SK-N-SH (cell line): ENCODE measurements around the gene ZNF682. TPM values are rescaled to one million over a fixed set of nuclear protein-coding genes. Genes with fewer than 3 reads are reported as not detected.

Source experiments
- CTCF ChIA-PET: fragments of 300-600, 350-600 bp; formaldehyde crosslinking; extraction: SDS; loops from one replicate; lab custom pipeline; 2021; lab: Yijun Ruan, JAX
- POLR2A ChIA-PET: fragments of 350-600 bp; sonication (Branson Sonifier 250); formaldehyde crosslinking; extraction: SDS; loops from one replicate; lab custom pipeline; 2020; ENCODE audit warnings: antibody characterized with exemption, inconsistent platforms; lab: Yijun Ruan, JAX
- DNase-seq: peaks from one replicate; pipeline ENCODE4 v3.0.0; 2012
- H2AFZ ChIP-seq: fragments of 200-600 bp; sonication (generic); 2 replicates; pipeline ENCODE4 v1.8.1; 2016; ENCODE audit warnings: antibody characterized with exemption, mild to moderate bottlenecking, low read depth
- H3F3A ChIP-seq: fragments of 200-600 bp; sonication (generic); replicated peaks from 2 replicates; pipeline ENCODE3; 2016; ENCODE audit warnings: antibody characterized with exemption, mild to moderate bottlenecking; ENCODE audit not compliant: insufficient read depth
- H3K27ac ChIP-seq, 2 experiments: fragments of 200-500 bp in 1 of 2; fragments of 200-600 bp in 1 of 2; sonication (Bioruptor generic) in 1 of 2; sonication (generic), shearing (Covaris generic) in 1 of 2; 2 replicates each; pipeline versions ENCODE4 v1.5.1 to v1.6.1; 2014 to 2016; ENCODE audit warnings: low read depth in 2 of 2, inconsistent platforms in 1 of 2, low read length in 1 of 2, mild to moderate bottlenecking in 1 of 2, mixed read lengths in 1 of 2
- H3K27me3 ChIP-seq: fragments of 200-600 bp; sonication (generic), shearing (Covaris generic); 2 replicates; pipeline ENCODE4 v1.6.1; 2016; ENCODE audit warnings: mixed run types; ENCODE audit not compliant: insufficient read depth
- H3K36me3 ChIP-seq, 2 experiments: fragments of 200-500 bp in 1 of 2; fragments of 200-600 bp in 1 of 2; sonication (Bioruptor generic) in 1 of 2; sonication (generic) in 1 of 2; replicated peaks in 1 of 2; 2 replicates each; pipeline versions ENCODE3 to v1.5.1; 2014 to 2016; ENCODE audit warnings: low read length in 1 of 2, mild to moderate bottlenecking in 1 of 2; ENCODE audit not compliant: insufficient read depth in 2 of 2, control insufficient read depth in 1 of 2
- H3K4me1 ChIP-seq, 2 experiments: fragments of 200-500 bp in 1 of 2; fragments of 200-600 bp in 1 of 2; sonication (Bioruptor generic) in 1 of 2; sonication (generic), shearing (Covaris generic) in 1 of 2; 2 replicates each; pipeline versions ENCODE4 v1.5.1 to v1.6.1; 2014 to 2016; ENCODE audit warnings: low read depth in 1 of 2, low read length in 1 of 2, mixed run types in 1 of 2; ENCODE audit not compliant: insufficient read depth in 2 of 2, control insufficient read depth in 1 of 2
- H3K4me2 ChIP-seq: fragments of 200-600 bp; sonication (generic), shearing (Covaris generic); 2 replicates; pipeline ENCODE4 v1.6.1; 2017; ENCODE audit warnings: mixed run types
- H3K4me3 ChIP-seq, 2 experiments: fragments of 200-500 bp in 1 of 2; fragments of 200-600 bp in 1 of 2; sonication (Bioruptor generic) in 1 of 2; sonication (generic), shearing (Covaris generic) in 1 of 2; 2 replicates each; pipeline versions ENCODE4 v1.5.1 to v1.8.1; 2014 to 2016; ENCODE audit warnings: low read depth in 2 of 2, inconsistent platforms in 1 of 2, low read length in 1 of 2, mild to moderate bottlenecking in 1 of 2, mixed read lengths in 1 of 2, moderate library complexity in 1 of 2
- H3K79me2 ChIP-seq: fragments of 200-600 bp; sonication (generic); 2 replicates; pipeline ENCODE4 v1.8.1; 2017; ENCODE audit warnings: mild to moderate bottlenecking; ENCODE audit not compliant: insufficient read depth
- H3K9ac ChIP-seq: fragments of 200-600 bp; sonication (generic); 2 replicates; pipeline ENCODE4 v1.6.1; 2017; ENCODE audit warnings: mixed run types
- H3K9me2 ChIP-seq: fragments of 200-600 bp; sonication (generic); 2 replicates; pipeline ENCODE4 v1.6.1; 2017; ENCODE audit warnings: mixed run types
- H3K9me3 ChIP-seq: fragments of 200-600 bp; sonication (generic); 2 replicates; pipeline ENCODE4 v1.6.1; 2017; ENCODE audit warnings: mixed run types, mild to moderate bottlenecking, moderate library complexity
- H4K20me1 ChIP-seq: fragments of 200-600 bp; sonication (generic); 2 replicates; pipeline ENCODE4 v1.6.1; 2017; ENCODE audit warnings: mild to moderate bottlenecking, mixed run types; ENCODE audit not compliant: insufficient read depth
- CHD2 ChIP-seq: fragments of 150-350 bp; IDR thresholded peaks from 2 replicates; pipeline ENCODE4 v1.6.1; 2018; ENCODE audit warnings: low read length; ENCODE audit not compliant: partially characterized antibody
- ELF1 ChIP-seq: IDR thresholded peaks from 2 replicates; pipeline ENCODE4 v1.4.0; 2012
- EP300 ChIP-seq, 2 experiments: IDR thresholded peaks; 2 replicates each; pipeline versions ENCODE4 v1.4.0 to v1.6.1; 2012; ENCODE audit warnings: borderline replicate concordance in 1 of 2, low read depth in 1 of 2, low read length in 1 of 2
- EZH2phosphoT487 ChIP-seq: fragments of 200-600 bp; sonication (generic); IDR thresholded peaks from 2 replicates; pipeline ENCODE4 v1.6.1; 2017; ENCODE audit warnings: low read depth, mixed run types, mild to moderate bottlenecking, antibody characterized with exemption, moderate library complexity, borderline replicate concordance
- FOSL2 ChIP-seq: IDR thresholded peaks from 2 replicates; pipeline ENCODE4 v1.4.0; 2012; ENCODE audit warnings: low read depth, mild to moderate bottlenecking, moderate library complexity, borderline replicate concordance
- FOXJ3 ChIP-seq: sonication (generic); formaldehyde crosslinking; IDR thresholded peaks from 2 replicates; pipeline ENCODE4 v1.5.1; 2020; ENCODE audit warnings: mild to moderate bottlenecking, missing genetic modification reagents
- FOXM1 ChIP-seq: IDR thresholded peaks from 2 replicates; pipeline ENCODE4 v1.4.0; 2012; ENCODE audit warnings: low read depth, mild to moderate bottlenecking
- GABPA ChIP-seq: IDR thresholded peaks from 2 replicates; pipeline ENCODE4 v1.4.0; 2012; ENCODE audit warnings: low read depth, mild to moderate bottlenecking
- GATA2 ChIP-seq: sonication (generic); formaldehyde crosslinking; IDR thresholded peaks from 2 replicates; pipeline ENCODE4 v1.5.0; 2020; ENCODE audit warnings: mild to moderate bottlenecking, missing genetic modification reagents
- MXI1 ChIP-seq: IDR thresholded peaks from 2 replicates; pipeline ENCODE4 v1.6.1; 2012; ENCODE audit warnings: mild to moderate bottlenecking, low read depth, low read length, improper control_type of control experiment
- NRF1 ChIP-seq: IDR thresholded peaks from 2 replicates; pipeline ENCODE4 v1.6.1; 2012; ENCODE audit warnings: low read depth, mild to moderate bottlenecking, low read length
- POLR2AphosphoS5 ChIP-seq: IDR thresholded peaks from 2 replicates; pipeline ENCODE4 v1.6.1; 2012; ENCODE audit warnings: low read depth, low read length
- RAD21 ChIP-seq: IDR thresholded peaks from 2 replicates; pipeline ENCODE4 v1.6.1; 2012; ENCODE audit warnings: mild to moderate bottlenecking, low read length
- RCOR1 ChIP-seq: fragments of 150-350 bp; IDR thresholded peaks from 2 replicates; pipeline ENCODE4 v1.6.1; 2017; ENCODE audit warnings: antibody characterized with exemption, low read length
- RFX5 ChIP-seq: IDR thresholded peaks from 2 replicates; pipeline ENCODE4 v1.6.1; 2012; ENCODE audit warnings: mild to moderate bottlenecking, improper control_type of control experiment, low read length
- RXRA ChIP-seq: IDR thresholded peaks from 2 replicates; pipeline ENCODE4 v1.4.0; 2012; ENCODE audit warnings: low read depth, mild to moderate bottlenecking, borderline replicate concordance
- SMC3 ChIP-seq: IDR thresholded peaks from 2 replicates; pipeline ENCODE4 v1.6.1; 2012; ENCODE audit warnings: low read depth, low read length, improper control_type of control experiment
- TAF1 ChIP-seq: IDR thresholded peaks from 2 replicates; pipeline ENCODE4 v1.6.1; 2012; ENCODE audit warnings: low read depth, mild to moderate bottlenecking, low read length, moderate library complexity, borderline replicate concordance
- TCF12 ChIP-seq: IDR thresholded peaks from 2 replicates; pipeline ENCODE4 v1.4.0; 2012
- TEAD4 ChIP-seq: IDR thresholded peaks from 2 replicates; pipeline ENCODE4 v1.4.0; 2012; ENCODE audit warnings: mild to moderate bottlenecking, borderline replicate concordance; ENCODE audit not compliant: insufficient read depth
- WGBS: methylation state at CpG from one replicate; pipeline ENCODE4 v1.1.6; 2017; ENCODE audit warnings: low lambda C conversion rate; 5-methylcytosine and 5-hydroxymethylcytosine counted together
- polyA plus RNA-seq, 3 experiments: library from polyadenylated mRNA; depleted of rRNA; stranded (reverse); fragments of >200 nt; gene quantifications; 2 replicates each; pipeline ENCODE4 v1.2.3, GENCODE V29; 2012
- TF ChIP-seq, protein P1 (sequence below): fragments of 150-350 bp; IDR thresholded peaks from 2 replicates; pipeline ENCODE4 v1.6.1; 2017; ENCODE audit warnings: antibody characterized with exemption, low read length, low read depth, borderline replicate concordance
- TF ChIP-seq, protein P2 (sequence below): IDR thresholded peaks from 2 replicates; pipeline ENCODE4; 2012
- TF ChIP-seq, protein P3 (sequence below): fragments of 200-600 bp; sonication (generic); IDR thresholded peaks from 2 replicates; pipeline ENCODE4 v1.6.1; 2017; ENCODE audit warnings: antibody characterized with exemption, mild to moderate bottlenecking, moderate library complexity
- TF ChIP-seq, protein P4 (sequence below): IDR thresholded peaks from 2 replicates; pipeline ENCODE4 v1.4.0; 2012; ENCODE audit warnings: low read depth, borderline replicate concordance
- TF ChIP-seq, protein P5 (sequence below): fragments of 150-350 bp; IDR thresholded peaks from 2 replicates; pipeline ENCODE4 v1.6.1; 2016; ENCODE audit warnings: mild to moderate bottlenecking, low read depth, low read length
- TF ChIP-seq, protein P6 (sequence below): IDR thresholded peaks from 2 replicates; pipeline ENCODE4 v1.4.0; 2012; ENCODE audit warnings: low read depth

ZNF682 gene
- polyA plus RNA-seq, 1 of the 3 experiments (the other 2 are of a cell fraction), result 1.7 TPM

DNA sequence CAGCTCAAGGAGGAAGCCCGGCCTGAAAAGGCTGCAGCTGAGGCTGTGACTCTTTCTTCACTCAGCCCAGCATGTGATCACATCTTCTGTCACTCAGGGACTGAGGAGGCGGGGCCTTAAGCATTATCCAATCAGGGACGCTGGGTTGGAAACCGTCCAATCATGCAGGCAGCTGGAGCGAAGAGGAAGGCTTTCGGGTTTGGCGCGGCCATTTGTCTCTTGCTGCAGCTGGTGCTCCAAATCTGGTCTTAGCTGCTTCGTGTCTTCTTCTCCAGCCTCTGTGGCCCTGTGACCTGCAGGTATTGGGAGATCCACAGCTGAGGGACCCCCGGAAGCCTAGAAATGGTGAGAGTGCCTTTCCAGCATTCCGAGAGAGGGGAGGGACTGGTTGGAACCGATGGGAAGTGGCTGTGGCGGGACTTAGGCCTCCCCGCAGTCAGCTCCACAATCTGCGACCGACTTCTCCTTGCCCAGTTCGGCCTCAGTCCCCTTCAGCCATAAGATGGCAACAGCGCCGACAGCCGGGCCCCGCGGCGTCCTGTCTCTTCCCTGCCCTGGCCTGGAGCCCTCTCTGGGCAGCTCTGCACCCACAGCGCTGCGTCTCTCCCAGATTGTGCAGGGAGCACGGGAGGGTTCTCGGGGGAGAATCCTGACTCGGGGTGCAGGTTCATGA lies 38.6 kb upstream of the ZNF682 start, which contains the start of gene ZNF90:
ZNF90 (plus strand) TSS at position 210 of the 673 bp plus-strand sequence; CDS start at position 343, 133 bp downstream.
- no peaks in the 10 kb centered on the region for H3K9me2 ChIP-seq
- H3F3A ChIP-seq, result peaks cover 12% of the 10 kb centered on the region
- H3K9me3 ChIP-seq, result no peaks in the 10 kb centered on the region
- H3K4me2 ChIP-seq, result peak within 1 kb of the TSS; percentile 80
- H3K4me3 ChIP-seq, result peak within 1 kb of the TSS; percentile 60 to 65
- H3K79me2 ChIP-seq, result peaks cover 27% of the 10 kb centered on the region; the same call in 1 of the 2 replicates
- peak within 1 kb of the TSS; percentile 95 for H2AFZ ChIP-seq
- peak within 1 kb of the TSS; percentile 44 for H3K9ac ChIP-seq
- POLR2A ChIA-PET, result interaction anchor here (1.0 to 1.8 kb wide), 4 partner anchors 26 to 94 kb away, joined by 3 to 16 read pairs (median 6); partner anchors contain the start of genes ZNF486 and ZNF682
- H3K4me1 ChIP-seq, result no peaks in the 10 kb centered on the region; a peak in 1 of 4 replicates
- H3K27me3 ChIP-seq, result no peaks in the 10 kb centered on the region
- WGBS, result under 1% methylated on average over 20 of the region's 28 CpGs
- no peaks in the 10 kb centered on the region for H4K20me1 ChIP-seq
- H3K27ac ChIP-seq, result peak within 1 kb of the TSS; percentile 27 to 73
- CTCF ChIA-PET, result interaction anchor here (1.5 to 2.7 kb wide), 2 partner anchors 26 to 80 kb away, joined by 5 to 8 read pairs; no protein-coding TSS in a partner anchor
- no peaks in the 10 kb centered on the region for H3K36me3 ChIP-seq
- DNase-seq, result peak; percentile 87
- TF ChIP-seq FOSL2 (no peak), RAD21 (no peak), POLR2AphosphoS5 (peak; percentile 47; the same call in 1 of the 2 replicates), NRF1 (no peak), RXRA (no peak), FOXM1 (no peak), TAF1 (no peak), EZH2phosphoT487 (no peak), GABPA (no peak), EP300 (IDR thresholded peaks at IDR 0.05; ENCODE audit: borderline replicate concordance in 1 of 2, low read depth in 1 of 2, low read length in 1 of 2) (no peak), SMC3 (no peak), TEAD4 (no peak), RFX5 (peak; percentile 34; the same call in 1 of the 2 replicates), MXI1 (peak; percentile 81), FOXJ3 (CRISPR knock-in tag) (no peak), ELF1 (no peak), TCF12 (no peak), GATA2 (no peak), RCOR1 (no peak), CHD2 (peak; percentile 51)
- TF ChIP-seq, protein P1, sequence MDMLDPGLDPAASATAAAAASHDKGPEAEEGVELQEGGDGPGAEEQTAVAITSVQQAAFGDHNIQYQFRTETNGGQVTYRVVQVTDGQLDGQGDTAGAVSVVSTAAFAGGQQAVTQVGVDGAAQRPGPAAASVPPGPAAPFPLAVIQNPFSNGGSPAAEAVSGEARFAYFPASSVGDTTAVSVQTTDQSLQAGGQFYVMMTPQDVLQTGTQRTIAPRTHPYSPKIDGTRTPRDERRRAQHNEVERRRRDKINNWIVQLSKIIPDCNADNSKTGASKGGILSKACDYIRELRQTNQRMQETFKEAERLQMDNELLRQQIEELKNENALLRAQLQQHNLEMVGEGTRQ, result peak; percentile 69
- TF ChIP-seq, protein P2, sequence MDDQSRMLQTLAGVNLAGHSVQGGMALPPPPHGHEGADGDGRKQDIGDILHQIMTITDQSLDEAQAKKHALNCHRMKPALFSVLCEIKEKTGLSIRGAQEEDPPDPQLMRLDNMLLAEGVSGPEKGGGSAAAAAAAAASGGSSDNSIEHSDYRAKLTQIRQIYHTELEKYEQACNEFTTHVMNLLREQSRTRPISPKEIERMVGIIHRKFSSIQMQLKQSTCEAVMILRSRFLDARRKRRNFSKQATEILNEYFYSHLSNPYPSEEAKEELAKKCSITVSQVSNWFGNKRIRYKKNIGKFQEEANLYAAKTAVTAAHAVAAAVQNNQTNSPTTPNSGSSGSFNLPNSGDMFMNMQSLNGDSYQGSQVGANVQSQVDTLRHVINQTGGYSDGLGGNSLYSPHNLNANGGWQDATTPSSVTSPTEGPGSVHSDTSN, result peak; percentile 96
- TF ChIP-seq, protein P3, sequence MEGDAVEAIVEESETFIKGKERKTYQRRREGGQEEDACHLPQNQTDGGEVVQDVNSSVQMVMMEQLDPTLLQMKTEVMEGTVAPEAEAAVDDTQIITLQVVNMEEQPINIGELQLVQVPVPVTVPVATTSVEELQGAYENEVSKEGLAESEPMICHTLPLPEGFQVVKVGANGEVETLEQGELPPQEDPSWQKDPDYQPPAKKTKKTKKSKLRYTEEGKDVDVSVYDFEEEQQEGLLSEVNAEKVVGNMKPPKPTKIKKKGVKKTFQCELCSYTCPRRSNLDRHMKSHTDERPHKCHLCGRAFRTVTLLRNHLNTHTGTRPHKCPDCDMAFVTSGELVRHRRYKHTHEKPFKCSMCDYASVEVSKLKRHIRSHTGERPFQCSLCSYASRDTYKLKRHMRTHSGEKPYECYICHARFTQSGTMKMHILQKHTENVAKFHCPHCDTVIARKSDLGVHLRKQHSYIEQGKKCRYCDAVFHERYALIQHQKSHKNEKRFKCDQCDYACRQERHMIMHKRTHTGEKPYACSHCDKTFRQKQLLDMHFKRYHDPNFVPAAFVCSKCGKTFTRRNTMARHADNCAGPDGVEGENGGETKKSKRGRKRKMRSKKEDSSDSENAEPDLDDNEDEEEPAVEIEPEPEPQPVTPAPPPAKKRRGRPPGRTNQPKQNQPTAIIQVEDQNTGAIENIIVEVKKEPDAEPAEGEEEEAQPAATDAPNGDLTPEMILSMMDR, result 0 out of 2 replicates have a peak, but pooled peaks have one; percentile 16
- TF ChIP-seq, protein P4, sequence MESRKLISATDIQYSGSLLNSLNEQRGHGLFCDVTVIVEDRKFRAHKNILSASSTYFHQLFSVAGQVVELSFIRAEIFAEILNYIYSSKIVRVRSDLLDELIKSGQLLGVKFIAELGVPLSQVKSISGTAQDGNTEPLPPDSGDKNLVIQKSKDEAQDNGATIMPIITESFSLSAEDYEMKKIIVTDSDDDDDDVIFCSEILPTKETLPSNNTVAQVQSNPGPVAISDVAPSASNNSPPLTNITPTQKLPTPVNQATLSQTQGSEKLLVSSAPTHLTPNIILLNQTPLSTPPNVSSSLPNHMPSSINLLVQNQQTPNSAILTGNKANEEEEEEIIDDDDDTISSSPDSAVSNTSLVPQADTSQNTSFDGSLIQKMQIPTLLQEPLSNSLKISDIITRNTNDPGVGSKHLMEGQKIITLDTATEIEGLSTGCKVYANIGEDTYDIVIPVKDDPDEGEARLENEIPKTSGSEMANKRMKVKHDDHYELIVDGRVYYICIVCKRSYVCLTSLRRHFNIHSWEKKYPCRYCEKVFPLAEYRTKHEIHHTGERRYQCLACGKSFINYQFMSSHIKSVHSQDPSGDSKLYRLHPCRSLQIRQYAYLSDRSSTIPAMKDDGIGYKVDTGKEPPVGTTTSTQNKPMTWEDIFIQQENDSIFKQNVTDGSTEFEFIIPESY, result no peak
- TF ChIP-seq, protein P5, sequence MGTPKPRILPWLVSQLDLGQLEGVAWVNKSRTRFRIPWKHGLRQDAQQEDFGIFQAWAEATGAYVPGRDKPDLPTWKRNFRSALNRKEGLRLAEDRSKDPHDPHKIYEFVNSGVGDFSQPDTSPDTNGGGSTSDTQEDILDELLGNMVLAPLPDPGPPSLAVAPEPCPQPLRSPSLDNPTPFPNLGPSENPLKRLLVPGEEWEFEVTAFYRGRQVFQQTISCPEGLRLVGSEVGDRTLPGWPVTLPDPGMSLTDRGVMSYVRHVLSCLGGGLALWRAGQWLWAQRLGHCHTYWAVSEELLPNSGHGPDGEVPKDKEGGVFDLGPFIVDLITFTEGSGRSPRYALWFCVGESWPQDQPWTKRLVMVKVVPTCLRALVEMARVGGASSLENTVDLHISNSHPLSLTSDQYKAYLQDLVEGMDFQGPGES, result peak; percentile 55; the same call in 1 of the 2 replicates
- TF ChIP-seq, protein P6, sequence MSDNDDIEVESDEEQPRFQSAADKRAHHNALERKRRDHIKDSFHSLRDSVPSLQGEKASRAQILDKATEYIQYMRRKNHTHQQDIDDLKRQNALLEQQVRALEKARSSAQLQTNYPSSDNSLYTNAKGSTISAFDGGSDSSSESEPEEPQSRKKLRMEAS, result peak; percentile 93
